Ishikawa (cell line): ENCODE results near the gene NBAS.

Source experiments
- CEBPB ChIP-seq: IDR thresholded peaks from 2 replicates; pipeline ENCODE4 v1.6.1; 2012
- CREB1 ChIP-seq: IDR thresholded peaks from 2 replicates; pipeline ENCODE4 v1.6.1; 2012; ENCODE audit warnings: low read depth
- NFIC ChIP-seq: IDR thresholded peaks from 2 replicates; pipeline ENCODE4 v1.6.1; 2012
- YY1 ChIP-seq: IDR thresholded peaks from 2 replicates; pipeline ENCODE4 v1.6.1; 2012; ENCODE audit warnings: low read depth
- ZBTB7A ChIP-seq: IDR thresholded peaks from 2 replicates; pipeline ENCODE4 v1.6.1; 2012; ENCODE audit warnings: low read depth
- TF ChIP-seq, protein P1 (sequence below): IDR thresholded peaks from 2 replicates; pipeline ENCODE4 v1.6.1; 2012; ENCODE audit warnings: low read depth, mild to moderate bottlenecking
- TF ChIP-seq, protein P2 (sequence below): IDR thresholded peaks from 2 replicates; pipeline ENCODE4 v1.6.1; 2012

DNA sequence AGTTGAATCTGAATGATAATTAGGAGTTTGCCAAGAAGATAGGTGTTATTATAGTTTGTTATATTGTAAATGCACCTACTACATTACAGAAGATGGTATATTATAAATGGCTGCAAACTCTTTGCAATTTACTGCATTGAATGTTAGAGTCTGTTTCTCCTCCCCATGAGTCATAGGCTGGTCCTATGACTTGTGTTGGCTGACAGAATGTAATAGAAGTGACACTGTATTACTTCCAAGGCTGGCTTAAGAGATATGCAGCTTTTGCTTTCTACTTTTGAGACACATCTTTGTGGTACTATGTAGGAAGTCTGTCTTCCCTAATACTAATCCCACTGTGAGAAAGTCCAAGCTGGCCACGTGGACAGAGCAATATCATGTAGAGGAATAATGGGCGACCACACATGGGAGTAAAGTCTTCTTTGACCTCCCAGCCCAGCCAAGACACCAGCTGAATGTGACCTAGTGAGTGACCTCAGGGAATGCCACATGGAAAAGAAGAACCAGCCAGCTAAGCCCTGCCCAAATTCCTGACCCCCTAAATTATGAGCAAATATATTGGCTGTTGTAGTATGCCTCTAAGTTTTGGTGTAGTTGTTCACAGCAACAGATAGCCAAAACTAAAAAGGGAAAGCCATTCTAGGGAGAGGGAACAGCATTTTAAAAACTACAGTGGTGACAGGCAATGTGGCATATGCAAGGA lies 23.8 kb upstream of the NBAS start:
- TF ChIP-seq CEBPB (no peak), CREB1 (no peak), ZBTB7A (no peak), YY1 (no peak), NFIC (no peak)
- TF ChIP-seq, protein P1, sequence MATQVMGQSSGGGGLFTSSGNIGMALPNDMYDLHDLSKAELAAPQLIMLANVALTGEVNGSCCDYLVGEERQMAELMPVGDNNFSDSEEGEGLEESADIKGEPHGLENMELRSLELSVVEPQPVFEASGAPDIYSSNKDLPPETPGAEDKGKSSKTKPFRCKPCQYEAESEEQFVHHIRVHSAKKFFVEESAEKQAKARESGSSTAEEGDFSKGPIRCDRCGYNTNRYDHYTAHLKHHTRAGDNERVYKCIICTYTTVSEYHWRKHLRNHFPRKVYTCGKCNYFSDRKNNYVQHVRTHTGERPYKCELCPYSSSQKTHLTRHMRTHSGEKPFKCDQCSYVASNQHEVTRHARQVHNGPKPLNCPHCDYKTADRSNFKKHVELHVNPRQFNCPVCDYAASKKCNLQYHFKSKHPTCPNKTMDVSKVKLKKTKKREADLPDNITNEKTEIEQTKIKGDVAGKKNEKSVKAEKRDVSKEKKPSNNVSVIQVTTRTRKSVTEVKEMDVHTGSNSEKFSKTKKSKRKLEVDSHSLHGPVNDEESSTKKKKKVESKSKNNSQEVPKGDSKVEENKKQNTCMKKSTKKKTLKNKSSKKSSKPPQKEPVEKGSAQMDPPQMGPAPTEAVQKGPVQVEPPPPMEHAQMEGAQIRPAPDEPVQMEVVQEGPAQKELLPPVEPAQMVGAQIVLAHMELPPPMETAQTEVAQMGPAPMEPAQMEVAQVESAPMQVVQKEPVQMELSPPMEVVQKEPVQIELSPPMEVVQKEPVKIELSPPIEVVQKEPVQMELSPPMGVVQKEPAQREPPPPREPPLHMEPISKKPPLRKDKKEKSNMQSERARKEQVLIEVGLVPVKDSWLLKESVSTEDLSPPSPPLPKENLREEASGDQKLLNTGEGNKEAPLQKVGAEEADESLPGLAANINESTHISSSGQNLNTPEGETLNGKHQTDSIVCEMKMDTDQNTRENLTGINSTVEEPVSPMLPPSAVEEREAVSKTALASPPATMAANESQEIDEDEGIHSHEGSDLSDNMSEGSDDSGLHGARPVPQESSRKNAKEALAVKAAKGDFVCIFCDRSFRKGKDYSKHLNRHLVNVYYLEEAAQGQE = no peak
- TF ChIP-seq, protein P2, sequence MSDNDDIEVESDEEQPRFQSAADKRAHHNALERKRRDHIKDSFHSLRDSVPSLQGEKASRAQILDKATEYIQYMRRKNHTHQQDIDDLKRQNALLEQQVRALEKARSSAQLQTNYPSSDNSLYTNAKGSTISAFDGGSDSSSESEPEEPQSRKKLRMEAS = no peak
